RCC 7860 (cell line): ENCODE results near the gene TNFAIP1.

ENCODE experiments used
- DNase-seq: peaks from one replicate; pipeline ENCODE4 v3.0.0-alpha.2; 2015; ENCODE audit warnings: low spot score
- FAIRE-seq: peaks from 2 replicates; lab custom pipeline; 2012; peaks lifted over from hg19 to GRCh38; lab: Jason Lieb, UNC

Gene TNFAIP1

DNA sequence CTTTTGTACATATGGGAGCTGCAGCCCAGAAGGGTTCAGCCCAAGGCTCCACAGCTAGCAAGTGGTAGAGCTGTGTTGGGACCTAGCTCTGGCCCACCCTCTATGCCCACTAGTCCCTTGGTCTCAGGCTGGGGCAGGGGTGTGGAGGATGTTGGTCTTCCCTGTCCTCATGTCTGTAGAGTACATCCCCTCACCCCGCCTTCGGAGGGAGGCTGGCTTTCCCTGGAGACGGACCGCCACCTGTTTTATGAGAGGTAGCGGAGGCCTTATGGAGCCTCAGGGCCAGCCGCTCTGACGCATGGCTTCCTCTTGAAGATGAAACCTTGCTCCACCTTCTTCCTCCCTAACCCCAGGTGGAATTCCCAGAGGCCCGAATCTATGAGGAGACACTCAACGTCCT lies 8.4 kb downstream of the TNFAIP1 start:
- DNase-seq (no peak), FAIRE-seq (no peak)

DNA sequence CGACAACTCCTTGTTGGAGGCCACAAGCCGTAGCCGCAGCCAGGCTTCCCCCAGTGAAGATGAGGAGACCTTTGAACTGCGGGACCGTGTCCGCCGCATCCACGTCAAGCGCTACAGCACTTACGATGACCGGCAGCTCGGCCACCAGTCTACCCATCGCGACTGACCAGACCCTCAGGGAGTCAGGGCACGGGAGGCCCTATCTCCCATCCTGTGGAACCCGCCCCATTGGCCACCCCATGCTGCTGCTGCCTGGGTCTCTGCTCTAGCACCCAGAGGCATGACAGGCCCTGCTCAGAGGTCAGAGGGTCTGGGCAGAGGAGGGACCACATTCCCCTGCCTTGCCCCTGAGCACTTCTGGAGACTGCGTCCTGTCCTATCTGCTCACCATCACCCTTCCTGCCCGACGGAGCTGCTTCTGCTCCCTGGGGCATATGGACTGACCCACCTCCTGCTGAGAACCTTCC lies 8.9 kb downstream of the TNFAIP1 start:
- DNase-seq, result no peak
- FAIRE-seq, result no peak

DNA sequence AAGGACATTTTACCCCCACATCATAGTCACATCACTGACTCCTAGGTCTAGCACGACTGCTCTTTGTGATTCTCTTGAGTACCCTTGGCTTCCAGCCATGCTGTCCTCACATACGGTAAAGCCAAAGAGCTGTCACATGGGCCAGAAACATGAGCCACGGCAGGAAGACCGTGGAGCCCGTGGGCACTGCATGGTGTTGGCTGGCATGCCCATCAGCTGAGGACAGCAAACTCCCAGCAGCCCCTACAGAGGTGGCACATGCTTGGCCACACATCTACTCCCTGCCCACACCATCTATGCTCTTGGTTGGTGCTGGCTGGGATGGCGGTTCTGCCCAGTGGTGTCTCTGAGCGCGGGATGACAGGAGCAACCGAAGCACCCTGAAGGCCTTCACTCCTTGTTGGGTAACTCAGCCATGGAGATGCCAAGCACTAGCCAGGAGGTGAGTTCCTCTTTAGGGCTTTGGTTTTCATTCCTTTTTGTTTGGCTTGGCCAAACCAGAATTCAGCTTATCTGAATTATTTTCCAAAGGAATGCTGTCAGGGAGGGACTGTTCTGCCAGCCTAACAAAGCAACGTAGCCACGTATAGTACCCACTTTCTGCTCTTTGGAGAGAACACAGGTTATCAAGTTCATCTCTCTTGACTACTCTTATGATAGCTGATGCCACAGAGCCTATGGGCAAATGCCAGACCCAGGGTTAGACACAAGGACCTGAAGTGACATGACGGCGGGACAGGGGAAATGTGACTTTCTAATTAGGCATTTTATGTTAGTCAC lies 10.0 kb downstream of the TNFAIP1 start:
- peak; percentile 9 for DNase-seq
- FAIRE-seq, result no peak

DNA sequence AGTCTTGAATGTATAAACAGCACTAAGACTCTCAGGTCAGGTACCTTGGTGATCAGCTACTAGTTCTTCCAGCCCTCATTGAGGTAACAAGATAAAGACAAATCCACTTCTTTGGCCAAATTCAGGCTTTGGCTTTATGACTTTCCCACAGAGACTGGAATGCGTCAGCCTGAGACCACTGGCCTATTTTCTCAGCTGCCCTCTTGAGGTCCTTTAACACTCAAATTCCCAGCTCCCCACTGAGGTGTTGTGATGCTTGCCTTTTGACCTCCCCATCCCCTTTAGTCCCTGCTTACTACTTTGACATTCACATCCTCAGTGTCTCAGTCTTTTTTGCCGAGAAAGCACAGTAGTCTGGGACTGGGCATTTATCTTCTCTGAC lies 10.6 kb downstream of the TNFAIP1 start:
- FAIRE-seq (no peak), DNase-seq (no peak)

- no peak for FAIRE-seq
- DNase-seq, result no peak
Measured at GRCh38 chr17:28346746-28347246, 11.2 kb downstream of the TNFAIP1 start.

- peak; percentile 92 for DNase-seq
- FAIRE-seq, result peak; percentile 93
Measured at GRCh38 chr17:28347261-28347891, 11.8 kb downstream of the TNFAIP1 start.

GRCh38 chr17:28348979-28349378 lies 13.4 kb downstream of the TNFAIP1 start:
- FAIRE-seq (no peak), DNase-seq (no peak)

- DNase-seq (no peak), FAIRE-seq (no peak)
Measured at GRCh38 chr17:28350271-28350670, 14.7 kb downstream of the TNFAIP1 start.

DNA sequence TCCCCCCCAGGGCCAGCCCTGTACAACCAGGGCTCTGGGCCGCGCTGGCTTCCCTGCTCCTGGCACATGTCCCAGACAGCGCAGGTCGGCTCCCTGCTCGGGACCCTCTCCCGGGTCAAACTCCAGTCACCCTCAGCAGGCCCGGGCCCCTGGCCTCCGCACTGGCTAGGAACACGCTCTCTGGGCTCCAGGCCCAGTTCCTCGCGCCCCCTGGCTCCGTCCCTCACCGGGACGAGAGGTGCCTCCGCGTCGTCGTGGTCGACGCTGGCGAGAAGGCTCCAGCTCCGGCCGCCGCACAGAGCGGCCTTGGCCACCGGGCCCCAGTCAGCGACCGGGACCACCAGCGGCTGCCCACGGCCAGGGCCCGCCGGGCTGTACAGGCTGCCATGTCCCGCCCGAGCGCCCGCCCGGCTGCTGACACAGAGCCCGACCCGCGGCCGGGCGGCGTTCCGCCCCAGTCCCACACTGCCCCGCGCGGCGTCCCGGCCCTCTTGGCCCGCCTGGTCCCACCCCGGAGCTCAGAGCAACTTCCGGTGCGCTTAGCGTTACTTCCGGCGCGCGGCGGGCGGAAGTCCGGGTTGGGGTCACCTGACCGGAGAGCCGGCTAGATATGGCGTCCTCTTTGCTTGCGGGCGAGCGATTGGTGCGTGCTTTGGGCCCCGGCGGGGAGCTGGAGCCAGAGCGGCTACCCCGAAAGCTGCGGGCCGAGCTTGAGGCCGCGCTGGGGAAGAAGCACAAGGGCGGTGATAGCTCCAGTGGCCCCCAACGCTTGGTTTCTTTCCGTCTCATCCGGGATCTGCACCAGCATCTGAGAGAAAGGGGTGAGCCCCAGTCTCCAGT lies 21.7 kb downstream of the TNFAIP1 start, which contains the start of gene POLDIP2:
POLDIP2 (minus strand) TSS at position 467 of the 840 bp plus-strand sequence; CDS start at position 388, 79 bp downstream.
- DNase-seq, result peak; percentile 80
- no peak for FAIRE-seq

DNA sequence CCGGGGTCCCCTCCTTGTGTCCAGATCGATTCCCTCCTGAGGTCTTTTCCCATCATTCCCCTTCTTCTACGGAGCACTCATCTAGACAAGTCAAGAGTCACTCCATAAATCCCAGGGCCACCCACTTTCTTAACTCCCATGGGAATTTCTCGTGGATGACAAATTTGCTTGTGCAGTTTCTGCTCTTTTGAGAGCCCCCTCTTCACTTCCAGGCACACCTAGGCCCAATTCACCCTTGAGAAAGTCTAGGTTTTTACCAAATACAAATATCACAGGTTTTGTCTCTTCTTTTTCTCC lies 22.3 kb downstream of the TNFAIP1 start:
- DNase-seq (no peak), FAIRE-seq (no peak)

- no peak for FAIRE-seq
- DNase-seq, result no peak
Measured at GRCh38 chr17:28363186-28363585, 27.6 kb downstream of the TNFAIP1 start.

DNA sequence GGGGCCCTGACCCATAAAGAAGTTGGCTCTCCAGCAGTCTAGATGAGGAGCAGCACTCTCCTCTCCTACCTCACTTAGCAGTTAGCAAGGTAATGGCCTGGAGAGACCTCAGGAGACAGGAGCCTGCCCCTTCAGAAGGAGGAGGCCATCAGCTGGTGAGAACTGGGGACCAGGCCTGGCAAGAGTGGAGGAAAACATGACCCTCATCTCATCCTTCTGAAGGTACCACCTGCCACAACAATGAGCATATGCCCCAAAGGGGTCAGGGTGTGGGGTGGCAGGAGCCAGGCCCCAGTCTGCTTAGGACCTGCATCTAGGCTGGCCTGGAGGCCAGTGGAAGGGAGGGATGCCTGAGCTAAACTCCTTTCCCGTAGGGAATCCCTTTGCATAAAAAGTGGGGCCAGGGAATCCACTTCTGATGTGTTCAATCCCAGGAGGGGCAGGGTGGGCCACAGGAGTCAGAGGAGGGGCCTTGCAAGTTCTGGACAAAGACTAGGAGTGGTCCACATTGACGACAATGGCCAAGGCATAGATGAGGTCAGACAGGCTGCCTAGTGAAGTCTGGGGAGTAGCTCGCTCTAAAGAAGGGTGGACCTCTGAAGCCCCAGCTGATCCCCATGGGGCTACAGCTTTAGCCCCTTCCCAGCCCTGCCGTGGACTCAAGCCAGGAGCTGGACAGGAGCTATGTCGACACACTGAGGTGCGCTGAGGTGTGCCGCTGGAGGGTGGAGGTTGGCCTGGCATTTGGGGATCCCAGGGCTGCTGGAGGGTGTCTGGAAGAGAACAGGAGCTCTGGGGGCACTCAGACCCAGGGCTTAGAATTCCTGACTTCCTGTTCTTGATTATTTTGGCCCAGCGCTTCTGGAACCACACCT lies 28.5 kb downstream of the TNFAIP1 start:
- FAIRE-seq, result no peak
- DNase-seq, result no peak

- no peak for FAIRE-seq
Measured at GRCh38 chr17:28364665-28365363, 29.3 kb downstream of the TNFAIP1 start, which contains the start of gene SEBOX. Gene SEBOX, minus strand, starts transcription at chr17:28365199. Its CDS starts 48 bp downstream, at chr17:28365151.

DNA sequence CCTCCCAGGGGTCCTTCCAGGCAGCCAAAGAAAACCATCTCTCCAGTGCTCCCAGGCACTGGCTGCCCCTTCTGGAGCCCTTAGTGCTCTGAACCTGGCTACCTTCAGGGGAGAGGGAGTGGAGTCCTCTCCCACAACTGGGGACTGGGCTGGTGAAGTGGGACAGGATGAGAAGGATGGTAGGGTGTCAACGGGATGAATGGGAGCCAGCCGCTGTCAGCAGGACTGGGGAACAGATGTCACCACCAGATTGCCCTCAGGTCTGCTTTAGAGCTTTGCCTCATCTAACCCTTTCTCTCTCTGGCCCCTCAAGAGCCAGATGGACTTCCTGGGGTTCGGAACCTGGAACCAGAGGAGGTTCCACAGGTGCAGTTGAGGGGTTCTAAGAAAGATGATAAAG lies 29.9 kb downstream of the TNFAIP1 start:
- no peak for FAIRE-seq

More at GRCh38 chr17:28364665-28365363, 29.3 kb downstream of the TNFAIP1 start, which contains the start of gene SEBOX:
- no peak for DNase-seq

DNA sequence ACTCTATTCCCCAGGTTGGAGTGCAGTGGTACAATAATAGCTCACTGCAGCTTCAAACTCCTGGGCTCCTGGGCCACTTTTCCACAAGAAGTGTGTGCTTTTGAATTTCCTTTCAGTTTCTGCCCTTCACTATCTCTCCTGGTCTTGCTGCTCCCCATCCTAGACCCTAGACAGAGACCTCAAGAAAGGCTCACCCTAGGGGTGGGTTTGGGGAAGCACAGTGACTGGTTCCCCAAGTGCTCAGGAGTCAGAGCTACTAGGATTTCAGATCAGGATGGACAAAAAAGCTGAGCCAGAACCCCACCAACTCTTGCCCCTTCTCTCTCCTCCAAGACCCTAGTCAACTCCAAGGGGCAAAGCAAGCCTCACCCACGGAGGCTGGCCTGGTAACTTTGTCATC lies 31.0 kb downstream of the TNFAIP1 start:
- FAIRE-seq (no peak), DNase-seq (no peak)

More for the DNA sequence above, 29.9 kb downstream of the TNFAIP1 start:
- DNase-seq, result no peak

GRCh38 chr17:28367641-28368305 lies 32.2 kb downstream of the TNFAIP1 start:
- DNase-seq (no peak), FAIRE-seq (no peak)

DNA sequence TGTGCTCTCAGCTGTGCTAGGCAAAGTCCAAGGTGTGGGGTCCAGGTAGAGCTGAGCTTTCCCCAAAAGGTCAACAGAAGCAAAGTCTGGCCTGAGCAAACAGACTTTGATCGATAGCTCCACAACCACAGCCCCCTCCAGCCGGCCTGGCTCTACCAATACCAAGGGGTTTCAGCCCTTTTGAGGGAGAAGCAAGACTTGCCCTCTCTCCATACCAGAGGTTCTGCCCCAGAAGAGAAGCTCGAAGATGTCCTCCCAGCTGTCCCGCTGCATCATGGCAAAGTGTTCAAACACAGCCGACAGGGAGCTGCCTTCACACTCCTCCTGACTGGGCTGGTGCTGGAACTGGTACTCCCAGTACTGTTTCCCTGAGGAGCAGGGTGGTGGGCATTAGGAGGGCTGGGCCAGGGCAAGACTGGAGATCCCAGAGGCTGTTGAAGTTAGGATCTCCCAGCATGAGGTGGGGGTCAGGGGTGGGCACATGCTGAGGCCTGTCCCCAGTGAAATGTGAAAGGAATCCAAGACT lies 32.8 kb downstream of the TNFAIP1 start:
- no peak for FAIRE-seq

DNA sequence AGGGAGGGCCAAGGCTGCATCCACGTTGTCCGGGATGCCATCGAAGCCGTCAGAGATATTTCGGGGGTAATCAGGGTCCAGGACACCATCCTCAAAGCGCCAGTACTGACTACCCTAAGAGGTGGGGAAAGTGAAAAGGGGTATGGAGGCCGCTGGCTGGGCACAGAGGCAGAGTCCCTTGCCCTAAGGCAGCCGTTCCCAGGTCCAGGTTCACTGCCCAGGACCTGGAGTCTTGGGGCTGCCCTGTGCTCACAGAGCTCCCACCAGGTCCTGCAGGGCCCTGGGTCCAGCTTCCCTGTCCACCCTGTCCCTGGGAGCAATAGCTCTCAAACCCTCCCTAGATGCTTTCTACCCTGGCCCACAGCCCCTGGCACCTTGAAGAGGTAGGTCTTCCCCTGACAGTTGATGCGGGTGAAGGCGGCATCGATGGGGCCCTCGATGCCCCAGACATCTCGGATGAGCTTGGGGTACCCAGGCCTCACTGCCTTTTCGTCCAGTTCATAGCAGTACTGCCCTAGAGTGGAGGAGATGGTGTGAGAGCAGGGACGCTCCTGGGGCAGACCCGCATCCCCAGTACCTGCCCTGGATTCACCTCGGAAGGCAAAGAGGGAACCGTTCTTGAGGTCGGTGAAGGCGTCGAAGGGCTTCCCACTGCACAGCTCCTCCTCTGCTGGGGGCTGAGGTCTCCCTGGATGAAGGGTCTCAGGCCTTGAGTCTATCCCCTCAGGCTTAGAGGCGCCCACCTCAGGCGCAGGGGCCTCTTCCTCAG lies 33.5 kb downstream of the TNFAIP1 start:
- FAIRE-seq (no peak), DNase-seq (no peak)

More for the DNA sequence above, 32.8 kb downstream of the TNFAIP1 start:
- DNase-seq, result no peak
